Glutamatergic neuron (in vitro differentiated cells): ENCODE data around the gene DEUP1. TPM values are rescaled to one million over a fixed set of nuclear protein-coding genes. Genes with fewer than 3 reads are reported as not detected.

Experiments
- DNase-seq: peaks from one replicate; pipeline ENCODE4 v3.0.0; 2022
- H3K27ac Mint-ChIP-seq: one replicate; pipeline ENCODE4 v1.8.0; 2020; ENCODE audit warnings: mild to moderate bottlenecking, mixed read lengths, inconsistent platforms; ENCODE audit not compliant: unreplicated experiment
- H3K27me3 Mint-ChIP-seq: one replicate; pipeline ENCODE4 v1.8.0; 2020; ENCODE audit warnings: mild to moderate bottlenecking, moderate library complexity, mixed read lengths, inconsistent platforms; ENCODE audit not compliant: unreplicated experiment
- H3K36me3 Mint-ChIP-seq: one replicate; pipeline ENCODE4 v1.8.0; 2020; ENCODE audit warnings: mild to moderate bottlenecking, mixed read lengths, inconsistent platforms; ENCODE audit not compliant: unreplicated experiment
- H3K4me1 Mint-ChIP-seq: one replicate; pipeline ENCODE4 v1.8.0; 2020; ENCODE audit warnings: mild to moderate bottlenecking, low read depth, mixed read lengths, inconsistent platforms; ENCODE audit not compliant: unreplicated experiment
- H3K4me3 Mint-ChIP-seq: one replicate; pipeline ENCODE4 v1.8.0; 2020; ENCODE audit warnings: mild to moderate bottlenecking, mixed read lengths, inconsistent platforms; ENCODE audit not compliant: unreplicated experiment
- H3K9me3 Mint-ChIP-seq: one replicate; pipeline ENCODE4 v1.8.0; 2020; ENCODE audit warnings: mild to moderate bottlenecking, moderate library complexity, mixed read lengths, inconsistent platforms; ENCODE audit not compliant: unreplicated experiment
- CTCF ChIP-seq: fragments of 200-600 bp; sonication (generic); IDR thresholded peaks from one replicate; pipeline ENCODE4 v1.5.0; 2021; ENCODE audit not compliant: partially characterized antibody, unreplicated experiment
- total RNA-seq: library from RNA; stranded (reverse); fragmentation: NEBNext Ultra II Directional; extraction: Animal tissue kit (Norgen Biotek cat#: 25700); gene quantifications from one replicate; pipeline ENCODE4 v1.2.1, GENCODE V29; 2021; ENCODE audit not compliant: unreplicated experiment

The DEUP1 gene
- total RNA-seq, 1 donor from 2014 or later = not detected

GRCh38 chr11:93480756-93481155 is 150.2 kb downstream of the DEUP1 start:
- Mint-ChIP-seq H3K4me1 (peaks cover 19% of the 10 kb centered on the region), H3K36me3 (no peaks in the 10 kb centered on the region), H3K27ac (no peak overlapping the region), H3K9me3 (peaks cover 4% of the 10 kb centered on the region), H3K27me3 (peaks cover 5% of the 10 kb centered on the region), H3K4me3 (no peak overlapping the region)
- DNase-seq = no peak
- no peak for TF ChIP-seq CTCF

GRCh38 chr11:93481279-93481678 is 150.7 kb downstream of the DEUP1 start:
- Mint-ChIP-seq H3K4me3 (no peak overlapping the region), H3K27ac (no peak overlapping the region), H3K4me1 (peaks cover 19% of the 10 kb centered on the region), H3K9me3 (peaks cover 3% of the 10 kb centered on the region), H3K36me3 (no peaks in the 10 kb centered on the region), H3K27me3 (peaks cover 4% of the 10 kb centered on the region)
- no peak for DNase-seq
- TF ChIP-seq CTCF = no peak

- no peak for TF ChIP-seq CTCF
- H3K36me3 Mint-ChIP-seq = no peaks in the 10 kb centered on the region
- DNase-seq = no peak
- H3K4me3 Mint-ChIP-seq = no peak overlapping the region
- H3K27me3 Mint-ChIP-seq = peaks cover 4% of the 10 kb centered on the region
- H3K9me3 Mint-ChIP-seq = peaks cover 2% of the 10 kb centered on the region
- H3K4me1 Mint-ChIP-seq = peaks cover 19% of the 10 kb centered on the region
- no peak overlapping the region for H3K27ac Mint-ChIP-seq
Observed at GRCh38 chr11:93481696-93482095, 151.2 kb downstream of the DEUP1 start.

- no peak overlapping the region for H3K4me3 Mint-ChIP-seq
- no peaks in the 10 kb centered on the region for H3K36me3 Mint-ChIP-seq
- no peak for TF ChIP-seq CTCF
- H3K27ac Mint-ChIP-seq = no peak overlapping the region
- H3K4me1 Mint-ChIP-seq = peaks cover 14% of the 10 kb centered on the region
- peaks cover 4% of the 10 kb centered on the region for H3K27me3 Mint-ChIP-seq
- DNase-seq = no peak
- H3K9me3 Mint-ChIP-seq = peaks cover 2% of the 10 kb centered on the region
Observed at GRCh38 chr11:93482556-93482955, 152.0 kb downstream of the DEUP1 start.

GRCh38 chr11:93484716-93485115 is 154.2 kb downstream of the DEUP1 start:
- peaks cover 4% of the 10 kb centered on the region for H3K27me3 Mint-ChIP-seq
- DNase-seq = no peak
- H3K27ac Mint-ChIP-seq = no peak overlapping the region
- no peak for TF ChIP-seq CTCF
- H3K36me3 Mint-ChIP-seq = no peaks in the 10 kb centered on the region
- H3K4me1 Mint-ChIP-seq = peaks cover 8% of the 10 kb centered on the region
- H3K9me3 Mint-ChIP-seq = no peaks in the 10 kb centered on the region
- H3K4me3 Mint-ChIP-seq = no peak overlapping the region
